ENCODE measurements around the gene TBCCD1. TPM values are rescaled to one million over a fixed set of nuclear protein-coding genes. Genes with fewer than 3 reads are reported as not detected.

The TBCCD1 gene
- total RNA-seq, 4 donors from 2014 or later = 3.8 to 31.7 (median 15.1) TPM

GRCh38 chr3:186599785-186600166 is 32.6 kb upstream of the TBCCD1 start:
- intact Hi-C loops (cut with DNase I; ENCODE audit: low total_unique reads) = no loop called here
- no peaks in the 10 kb centered on the region for H3K9me3 ChIP-seq
- H3K36me3 ChIP-seq = no peaks in the 10 kb centered on the region
- H3K27me3 ChIP-seq = no peaks in the 10 kb centered on the region
- no peaks in the 10 kb centered on the region for H3K4me1 ChIP-seq
- no peak overlapping the region for H3K4me3 ChIP-seq
- no peak overlapping the region for H3K27ac ChIP-seq
- TF ChIP-seq CTCF (IDR thresholded peaks at IDR 0.05) (no peak), POLR2A (IDR thresholded peaks at IDR 0.05) (no peak)
- DNase-seq = no peak

- no peak for DNase-seq
- no peak overlapping the region for H3K27ac ChIP-seq
- TF ChIP-seq CTCF (IDR thresholded peaks at IDR 0.05) (no peak), POLR2A (IDR thresholded peaks at IDR 0.05) (no peak)
- no peak overlapping the region for H3K4me3 ChIP-seq
- H3K4me1 ChIP-seq = no peaks in the 10 kb centered on the region
- H3K9me3 ChIP-seq = no peaks in the 10 kb centered on the region
- intact Hi-C loops (cut with DNase I; ENCODE audit: low total_unique reads) = no loop called here
- no peaks in the 10 kb centered on the region for H3K27me3 ChIP-seq
- no peaks in the 10 kb centered on the region for H3K36me3 ChIP-seq
Observed at GRCh38 chr3:186599142-186599784, 32.1 kb upstream of the TBCCD1 start.

- intact Hi-C loops (cut with DNase I; ENCODE audit: low total_unique reads) = no loop called here
- Histone ChIP-seq H3K4me1 (no peaks in the 10 kb centered on the region), H3K27ac (no peak overlapping the region), H3K36me3 (no peaks in the 10 kb centered on the region), H3K9me3 (no peaks in the 10 kb centered on the region), H3K4me3 (no peak overlapping the region), H3K27me3 (no peaks in the 10 kb centered on the region)
- no peak for DNase-seq
- no peak for TF ChIP-seq CTCF (IDR thresholded peaks at IDR 0.05)
- no peak for TF ChIP-seq POLR2A (IDR thresholded peaks at IDR 0.05)
Observed at GRCh38 chr3:186598794-186599141, 31.6 kb upstream of the TBCCD1 start.

- H3K4me3 ChIP-seq = no peak overlapping the region
- intact Hi-C loops (cut with DNase I; ENCODE audit: low total_unique reads) = no loop called here
- TF ChIP-seq POLR2A (IDR thresholded peaks at IDR 0.05) (no peak), CTCF (IDR thresholded peaks at IDR 0.05) (no peak)
Observed at GRCh38 chr3:186598108-186598784, 31.1 kb upstream of the TBCCD1 start.

GRCh38 chr3:186596568-186597287 is 29.6 kb upstream of the TBCCD1 start:
- Histone ChIP-seq H3K27me3 (no peaks in the 10 kb centered on the region), H3K4me1 (no peaks in the 10 kb centered on the region), H3K36me3 (no peaks in the 10 kb centered on the region), H3K27ac (no peak overlapping the region), H3K4me3 (no peak overlapping the region), H3K9me3 (no peaks in the 10 kb centered on the region)
- TF ChIP-seq POLR2A (IDR thresholded peaks at IDR 0.05) = no peak
- TF ChIP-seq CTCF (IDR thresholded peaks at IDR 0.05) = no peak
- DNase-seq = no peak
- intact Hi-C loops (cut with DNase I; ENCODE audit: low total_unique reads) = no loop called here

More at GRCh38 chr3:186598108-186598784, 31.1 kb upstream of the TBCCD1 start:
- H3K27me3 ChIP-seq = no peaks in the 10 kb centered on the region
- peak in 1 of 2 donors; percentile 19 for DNase-seq
- H3K4me1 ChIP-seq = no peaks in the 10 kb centered on the region
- no peaks in the 10 kb centered on the region for H3K9me3 ChIP-seq
- H3K27ac ChIP-seq = no peak overlapping the region
- H3K36me3 ChIP-seq = no peaks in the 10 kb centered on the region
